SH-SY5Y (cell line): ENCODE data around the gene PACS2.

Experiments used
- GATA2 ChIP-seq: IDR thresholded peaks from 2 replicates; pipeline ENCODE4 v1.6.1; 2011; ENCODE audit warnings: mild to moderate bottlenecking, low read depth, low read length
- GATA3 ChIP-seq: IDR thresholded peaks from 2 replicates; pipeline ENCODE4 v1.6.1; 2011; ENCODE audit warnings: low read depth, mild to moderate bottlenecking, low read length, moderate library complexity

Gene PACS2

GRCh38 chr14:105384041-105384557, 69.6 kb downstream of the PACS2 start:
- TF ChIP-seq GATA2: no peak

GRCh38 chr14:105384605-105385321, 70.2 kb downstream of the PACS2 start:
- TF ChIP-seq GATA3 (no peak), GATA2 (no peak)

GRCh38 chr14:105385322-105385637, 70.7 kb downstream of the PACS2 start:
- TF ChIP-seq GATA3 (no peak), GATA2 (no peak)

GRCh38 chr14:105385698-105386365, 71.3 kb downstream of the PACS2 start:
- TF ChIP-seq GATA2 (no peak), GATA3 (no peak)

- no peak for TF ChIP-seq GATA3
Measured at GRCh38 chr14:105386581-105387529, 72.3 kb downstream of the PACS2 start.

- no peak for TF ChIP-seq GATA3
- TF ChIP-seq GATA2: no peak
Measured at GRCh38 chr14:105387530-105387922, 73.0 kb downstream of the PACS2 start.

GRCh38 chr14:105388110-105388951, 73.8 kb downstream of the PACS2 start:
- TF ChIP-seq GATA3: no peak
- no peak for TF ChIP-seq GATA2

GRCh38 chr14:105388976-105389375, 74.4 kb downstream of the PACS2 start:
- TF ChIP-seq GATA2: no peak

GRCh38 chr14:105389534-105389933, 75.0 kb downstream of the PACS2 start:
- TF ChIP-seq GATA3: no peak
- no peak for TF ChIP-seq GATA2

GRCh38 chr14:105389976-105390848, 75.7 kb downstream of the PACS2 start:
- no peak for TF ChIP-seq GATA3

GRCh38 chr14:105390849-105391500, 76.4 kb downstream of the PACS2 start:
- no peak for TF ChIP-seq GATA3
- no peak for TF ChIP-seq GATA2

GRCh38 chr14:105391541-105391940, 77.0 kb downstream of the PACS2 start:
- TF ChIP-seq GATA3: no peak
- no peak for TF ChIP-seq GATA2
